ENCODE measurements around the gene LZTS2. TPM values are rescaled to one million over a fixed set of nuclear protein-coding genes. Genes with fewer than 3 reads are reported as not detected.

Gene LZTS2
- total RNA-seq, 2 donors from 2014 or later: 15.0 to 24.8 TPM

GRCh38 chr10:101050208-101051069, 50.8 kb downstream of the LZTS2 start:
- Mint-ChIP-seq H3K27me3 (peaks cover 41% of the 10 kb centered on the region), H3K4me3 (peak overlapping the region; percentile 13), H3K4me1 (peaks cover 15% of the 10 kb centered on the region), H3K36me3 (ENCODE audit: low read depth) (no peaks in the 10 kb centered on the region), H3K27ac (no peak overlapping the region), H3K9me3 (no peaks in the 10 kb centered on the region)
- ATAC-seq (replicated peaks): peak; percentile 84

GRCh38 chr10:101052285-101052684, 52.7 kb downstream of the LZTS2 start:
- Mint-ChIP-seq H3K27ac (no peak overlapping the region), H3K4me1 (peaks cover 15% of the 10 kb centered on the region), H3K36me3 (ENCODE audit: low read depth) (no peaks in the 10 kb centered on the region), H3K4me3 (no peak overlapping the region), H3K9me3 (no peaks in the 10 kb centered on the region), H3K27me3 (peaks cover 31% of the 10 kb centered on the region)
- no peak for ATAC-seq (replicated peaks)

- no peak for ATAC-seq (replicated peaks)
- no peaks in the 10 kb centered on the region for H3K9me3 Mint-ChIP-seq
- H3K27ac Mint-ChIP-seq: no peak overlapping the region
- H3K27me3 Mint-ChIP-seq: peaks cover 19% of the 10 kb centered on the region
- H3K4me1 Mint-ChIP-seq: peaks cover 12% of the 10 kb centered on the region
- H3K4me3 Mint-ChIP-seq: no peak overlapping the region
- H3K36me3 Mint-ChIP-seq (ENCODE audit: low read depth): no peaks in the 10 kb centered on the region
Observed at GRCh38 chr10:101053516-101053915, 53.9 kb downstream of the LZTS2 start.

- Mint-ChIP-seq H3K27ac (no peak overlapping the region), H3K4me1 (peaks cover 8% of the 10 kb centered on the region)
- no peak for ATAC-seq (replicated peaks)
Observed at GRCh38 chr10:101054351-101054750, 54.7 kb downstream of the LZTS2 start.

GRCh38 chr10:101054876-101055275, 55.3 kb downstream of the LZTS2 start:
- no peaks in the 10 kb centered on the region for H3K9me3 Mint-ChIP-seq
- ATAC-seq (replicated peaks): no peak
- H3K36me3 Mint-ChIP-seq (ENCODE audit: low read depth): no peaks in the 10 kb centered on the region
- no peak overlapping the region for H3K4me3 Mint-ChIP-seq
- peaks cover 5% of the 10 kb centered on the region for H3K27me3 Mint-ChIP-seq
- peaks cover 13% of the 10 kb centered on the region for H3K4me1 Mint-ChIP-seq
- H3K27ac Mint-ChIP-seq: no peak overlapping the region

More at GRCh38 chr10:101054351-101054750, 54.7 kb downstream of the LZTS2 start:
- H3K4me3 Mint-ChIP-seq: no peak overlapping the region
- H3K27me3 Mint-ChIP-seq: peaks cover 10% of the 10 kb centered on the region
- no peaks in the 10 kb centered on the region for H3K36me3 Mint-ChIP-seq (ENCODE audit: low read depth)
- no peaks in the 10 kb centered on the region for H3K9me3 Mint-ChIP-seq

- Mint-ChIP-seq H3K36me3 (ENCODE audit: low read depth) (no peaks in the 10 kb centered on the region), H3K27me3 (peaks cover 5% of the 10 kb centered on the region), H3K4me1 (peaks cover 14% of the 10 kb centered on the region), H3K9me3 (no peaks in the 10 kb centered on the region), H3K4me3 (no peak overlapping the region), H3K27ac (no peak overlapping the region)
- ATAC-seq (replicated peaks): no peak
Observed at GRCh38 chr10:101055411-101055810, 55.8 kb downstream of the LZTS2 start.

GRCh38 chr10:101056365-101057151, 57.0 kb downstream of the LZTS2 start:
- Mint-ChIP-seq H3K27ac (no peak overlapping the region), H3K4me3 (no peak overlapping the region), H3K27me3 (no peaks in the 10 kb centered on the region), H3K9me3 (no peaks in the 10 kb centered on the region), H3K4me1 (peaks cover 7% of the 10 kb centered on the region), H3K36me3 (ENCODE audit: low read depth) (no peaks in the 10 kb centered on the region)
- no peak for ATAC-seq (replicated peaks)

Other genes with a start within 250 kb of the LZTS2 start
- 10 to 100 TPM; 41.3 to 44.1 TPM for gene SLF2, start 86.8 kb upstream of the LZTS2 start, total RNA-seq
- 1 to 10 TPM; 1.4 to 3.8 TPM for gene SEMA4G, start 30.3 kb upstream of the LZTS2 start, total RNA-seq
- gene MRPL43, start 12.3 kb upstream of the LZTS2 start, total RNA-seq: 10 to 100 TPM; 50.1 to 58.7 TPM
- 10 to 100 TPM; 12.0 to 24.9 TPM for gene TWNK, start 12.3 kb upstream of the LZTS2 start, total RNA-seq
- 1 to 10 TPM in 1 of 2 donors, under 1 TPM in 1; 0.48 to 2.9 TPM for gene PDZD7, start 31.3 kb downstream of the LZTS2 start, total RNA-seq
- 100 to 1,000 TPM in 1 of 2 donors, 10 to 100 TPM in 1; 45.9 to 150 TPM for gene SFXN3, start 31.4 kb downstream of the LZTS2 start, total RNA-seq
- gene KAZALD1, start 62.2 kb downstream of the LZTS2 start, total RNA-seq: under 1 TPM; 0.45 to 0.71 TPM
- not detected for gene TLX1, start 131.5 kb downstream of the LZTS2 start, total RNA-seq
- gene LBX1, start 229.7 kb downstream of the LZTS2 start, total RNA-seq: not detected